Spleen (tissue), 7 donors: ENCODE measurements around the gene SLX4.

Experiments
- CTCF ChIP-seq, 11 experiments: fragments of 200-600 bp in 7 of 11; fragments of 450-650 bp in 4 of 11; sonication (generic) in 4 of 11; IDR thresholded peaks in 8 of 11; conservative IDR thresholded peaks in 3 of 11; 1 replicate in 7 of 11; 2 replicates in 4 of 11; pipeline versions ENCODE4 v1.4.0 to v1.8.0; 2016 to 2021; ENCODE audit warnings: antibody characterized with exemption in 11 of 11, inconsistent platforms in 4 of 11, mild to moderate bottlenecking in 1 of 11
- POLR2A ChIP-seq, 3 donors: fragments of 450-650 bp; IDR thresholded peaks; one replicate each; pipeline ENCODE4 v1.5.1; 2017; ENCODE audit warnings: antibody characterized with exemption in 3 of 3, mild to moderate bottlenecking in 1 of 3
- donor health status: DM: no; HTN: no; CAD: no; lungs with moderate emphysema.
- donor health status: DM: no; HTN: no; CAD: no.
- donor health status: DM: no; HTN: no; CAD: no.

- no peak for TF ChIP-seq CTCF (IDR thresholded peaks at IDR 0.05 in 8 of 11, conservative IDR thresholded peaks at IDR 0.05 in 3 of 11)
- TF ChIP-seq POLR2A (IDR thresholded peaks at IDR 0.05): no peak
These were observed 41.2 kb upstream of the SLX4 start for GRCh38 chr16:3652373-3653195.
